ENCODE measurements around the gene LPP. TPM values are rescaled to one million over a fixed set of nuclear protein-coding genes. Genes with fewer than 3 reads are reported as not detected.

Gene LPP
- total and polyA plus RNA-seq, 2 of the 13 experiments (the other 11 are each of a cell fraction or from before 2014, with no cell fraction given), result 19.2 to 29.9 TPM

DNA sequence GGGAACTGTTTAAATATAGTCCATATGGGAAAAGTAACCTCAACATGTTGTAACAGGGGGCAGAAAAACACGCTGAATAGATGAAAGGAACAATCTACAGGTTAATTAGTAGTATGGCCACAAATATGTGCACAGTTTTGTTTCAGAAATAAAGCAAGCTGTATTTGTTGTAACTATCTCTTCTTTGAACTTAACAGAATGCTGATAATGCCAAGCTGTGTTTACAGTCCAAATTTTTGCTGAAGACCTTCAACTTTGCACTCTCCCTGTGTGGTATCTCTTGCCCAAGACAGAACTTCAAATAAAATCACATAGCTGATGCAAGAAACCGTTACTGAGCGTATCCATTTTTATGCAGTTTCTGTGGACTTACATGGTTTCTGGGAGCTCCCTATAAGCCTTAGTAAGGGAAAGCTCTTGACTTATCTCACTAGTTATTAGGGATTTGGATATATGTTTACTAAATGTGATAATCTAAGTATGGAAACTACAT is 592.4 kb downstream of the LPP start (continued):
- TF ChIP-seq SRSF4 (IDR thresholded peaks at IDR 0.05; ENCODE audit: low read depth, low read length, poor library complexity, severe bottlenecking) (no peak), ZNF614 (CRISPR knock-in tag; IDR thresholded peaks at IDR 0.05; ENCODE audit: borderline replicate concordance) (peak; percentile 92), RBM22 (optimal IDR thresholded peaks at IDR 0.05; ENCODE audit: low read length) (peak; percentile 59), ZSCAN9 (CRISPR knock-in tag; IDR thresholded peaks at IDR 0.05; ENCODE audit: borderline replicate concordance) (peak; percentile 95), ZEB1 (IDR thresholded peaks at IDR 0.05; ENCODE audit: insufficient replicate concordance, low read depth) (peak; percentile 74), ARID2 (CRISPR knock-in tag; IDR thresholded peaks at IDR 0.05; ENCODE audit: borderline replicate concordance) (peak; percentile 68; the same call in 1 of the 2 replicates), KLF12 (CRISPR knock-in tag; IDR thresholded peaks at IDR 0.05; ENCODE audit: borderline replicate concordance) (peak; percentile 72; the same call in 1 of the 2 replicates), ZHX1 (CRISPR knock-in tag; IDR thresholded peaks at IDR 0.05; ENCODE audit: low read depth) (no peak), ZNF615 (CRISPR knock-in tag; IDR thresholded peaks at IDR 0.05; ENCODE audit: borderline replicate concordance) (no peak), ZNF496 (CRISPR knock-in tag; IDR thresholded peaks at IDR 0.05; ENCODE audit: insufficient replicate concordance) (no peak), ELF4 (CRISPR knock-in tag; IDR thresholded peaks at IDR 0.05; ENCODE audit: borderline replicate concordance) (no peak; the same call in 1 of the 2 replicates), FOXP4 (CRISPR knock-in tag; IDR thresholded peaks at IDR 0.05) (peak; percentile 99), ZNF577 (CRISPR knock-in tag; IDR thresholded peaks at IDR 0.05; ENCODE audit: borderline replicate concordance, low read depth) (no peak), MLXIP (CRISPR knock-in tag; IDR thresholded peaks at IDR 0.05; ENCODE audit: borderline replicate concordance) (0 out of 2 replicates have a peak, but pooled peaks have one; percentile 34), ZNF883 (CRISPR knock-in tag; IDR thresholded peaks at IDR 0.05; ENCODE audit: not compliant biosample characterization) (no peak), PHF20 (CRISPR knock-in tag; IDR thresholded peaks at IDR 0.05) (no peak), ZBTB39 (CRISPR knock-in tag; IDR thresholded peaks at IDR 0.05) (no peak), E2F5 (CRISPR knock-in tag; conservative IDR thresholded peaks at IDR 0.05) (no peak)
